Activated T-cell treated with anti-CD3 and anti-CD28 coated beads, Interleukin-2, amount 50 U/mL, for 1 hour (primary cell): ENCODE results near the gene BTBD3.

Experiments used
- DNase-seq: peaks from one replicate; pipeline ENCODE4 v3.0.0-alpha.2; 2020

The BTBD3 gene

DNA sequence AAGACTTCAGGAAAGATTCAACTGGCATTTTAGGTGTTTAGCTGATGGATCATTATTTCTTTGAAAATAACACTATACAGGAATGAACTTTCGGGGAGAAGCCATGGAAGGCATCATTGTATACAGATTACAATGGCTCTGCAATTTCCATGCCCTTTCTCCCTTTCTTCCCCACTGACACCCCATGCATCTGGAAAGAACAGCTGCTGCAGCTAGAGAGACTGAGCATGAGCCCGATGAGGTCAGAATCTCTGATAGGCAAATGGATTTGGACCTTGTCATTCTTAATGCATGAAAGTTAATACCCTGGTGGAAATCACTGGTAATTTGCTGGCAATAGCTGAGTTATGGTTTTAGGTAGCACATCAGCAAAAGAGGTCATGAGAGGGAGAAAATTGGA, 54.8 kb downstream of the BTBD3 start:
- no peak for DNase-seq
